H54 (cell line): ENCODE results near the gene KRT14.

Experiments used
- DNase-seq: peaks from one replicate; pipeline ENCODE4 v3.0.0; 2011; ENCODE audit warnings: low spot score, mixed read lengths; ENCODE audit not compliant: insufficient read length
- FAIRE-seq: peaks from 3 replicates; lab custom pipeline; 2011; peaks lifted over from hg19 to GRCh38; lab: Jason Lieb, UNC
- POLR2A ChIP-seq: IDR thresholded peaks from 2 replicates; pipeline ENCODE4 v1.6.1; 2011; ENCODE audit warnings: low read depth, mild to moderate bottlenecking, low read length

KRT14 gene

DNA sequence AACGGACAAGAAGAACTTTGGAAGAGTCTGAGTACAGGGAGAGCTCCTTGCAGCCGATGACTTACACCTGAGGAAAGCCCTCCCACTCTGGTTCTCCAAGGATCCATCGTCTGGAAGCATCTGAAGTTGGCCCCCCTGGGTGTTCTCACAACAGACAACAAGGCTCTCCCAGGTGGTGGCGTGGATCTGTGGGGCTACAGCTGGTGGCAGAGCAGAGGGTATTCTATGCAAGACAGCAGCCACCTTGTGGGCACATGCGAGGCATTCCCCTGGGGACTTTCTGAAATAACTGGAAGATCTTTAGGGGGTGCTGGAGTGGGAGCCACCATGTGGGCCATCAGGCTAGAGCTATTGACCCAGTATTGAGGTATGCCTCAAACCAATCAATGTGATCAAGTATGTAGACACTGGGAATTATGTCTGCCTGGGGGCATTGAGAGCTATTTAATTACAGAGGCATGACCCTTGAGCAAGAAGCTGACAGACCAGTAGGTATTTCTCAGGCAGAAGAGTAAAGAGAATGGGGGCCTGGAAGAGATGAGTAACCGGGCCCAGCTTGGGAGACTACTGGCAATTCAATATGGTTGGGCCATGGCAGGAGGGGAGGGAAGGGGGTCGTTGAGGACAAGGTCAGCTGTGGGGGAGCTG lies 51.7 kb downstream of the KRT14 start:
- DNase-seq = no peak
- no peak for FAIRE-seq

DNA sequence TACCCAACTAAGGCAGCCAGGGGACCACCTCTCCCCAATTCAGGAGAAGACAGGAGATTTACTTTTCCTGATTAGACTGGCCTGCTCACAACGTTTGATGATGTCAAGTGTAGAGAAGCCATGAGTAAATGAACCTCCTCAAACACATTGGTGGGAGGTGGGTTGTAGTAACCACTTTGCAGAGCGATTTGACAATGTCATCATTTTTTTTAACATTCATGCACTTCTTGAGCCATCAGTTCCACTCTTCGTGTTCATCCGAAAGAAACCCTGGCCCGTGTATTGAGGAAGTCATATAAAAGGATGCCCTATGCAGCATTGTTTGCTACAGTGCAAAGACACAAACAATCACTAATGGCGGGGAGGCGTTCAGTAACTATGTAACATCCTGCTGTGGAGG lies 53.1 kb downstream of the KRT14 start:
- no peak for TF ChIP-seq POLR2A
- FAIRE-seq (no peak), DNase-seq (no peak)

More for the DNA sequence above, 51.7 kb downstream of the KRT14 start:
- no peak for TF ChIP-seq POLR2A

DNA sequence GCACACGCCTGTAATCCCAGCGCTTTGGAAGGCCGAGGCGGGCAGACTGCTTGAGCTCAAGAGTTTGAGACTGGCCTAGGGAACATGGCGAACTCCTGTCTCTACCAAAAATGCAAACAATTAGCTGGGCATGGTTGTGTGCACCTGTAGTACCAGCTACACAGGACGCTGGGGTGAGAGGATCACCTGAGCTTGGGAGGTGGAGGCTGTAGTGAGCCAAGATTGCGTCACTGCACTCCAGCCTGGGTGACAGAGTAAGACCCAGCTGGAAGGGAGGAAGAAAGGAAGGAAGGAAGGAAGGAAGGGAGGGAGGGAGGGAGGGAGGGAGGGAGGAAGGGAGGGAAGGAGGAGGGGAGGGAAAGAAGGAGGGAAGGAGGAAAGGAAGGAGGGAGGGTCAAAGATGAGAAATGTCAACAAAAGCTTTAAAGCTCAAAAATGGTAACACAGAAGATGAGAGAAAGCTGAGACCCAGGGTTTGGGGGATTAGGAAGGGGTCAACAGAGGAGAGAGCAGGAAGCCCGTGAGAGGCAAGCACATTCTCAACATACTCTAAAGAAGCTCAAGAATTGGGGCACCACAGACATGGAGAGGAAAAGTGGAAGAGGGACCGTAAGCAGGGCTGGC lies 53.6 kb downstream of the KRT14 start:
- no peak for FAIRE-seq
- DNase-seq = no peak
- no peak for TF ChIP-seq POLR2A
